HEK293 (cell line): ENCODE results near the gene COL5A1.

ENCODE experiments used
- CTCF ChIP-seq: fragments of 450-650 bp; formaldehyde crosslinking; IDR thresholded peaks from 2 replicates; pipeline ENCODE4 v1.5.1; 2016; ENCODE audit warnings: missing biosample characterization, missing genetic modification characterization
- ELK4 ChIP-seq: IDR thresholded peaks from 2 replicates; pipeline ENCODE4 v1.6.1; 2011; ENCODE audit warnings: mild to moderate bottlenecking, low read depth, low read length, borderline replicate concordance
- HOXC10 ChIP-seq: sonication (generic); formaldehyde crosslinking; IDR thresholded peaks from 2 replicates; pipeline ENCODE4 v1.8.1; 2023; ENCODE audit warnings: mild to moderate bottlenecking, missing genetic modification reagents
- PATZ1 ChIP-seq: fragments of 450-650 bp; formaldehyde crosslinking; IDR thresholded peaks from 2 replicates; pipeline ENCODE4 v1.5.1; 2016; ENCODE audit warnings: missing biosample characterization, missing genetic modification characterization
- ZBTB10 ChIP-seq: fragments of 450-650 bp; formaldehyde crosslinking; IDR thresholded peaks from 2 replicates; pipeline ENCODE4 v1.5.1; 2016; ENCODE audit warnings: missing biosample characterization, missing genetic modification characterization
- ZBTB7A ChIP-seq: fragments of 450-650 bp; formaldehyde crosslinking; IDR thresholded peaks from 2 replicates; pipeline ENCODE4 v1.5.1; 2016; ENCODE audit warnings: low read depth, missing biosample characterization, missing genetic modification characterization
- ZNF121 ChIP-seq: fragments of 450-650 bp; formaldehyde crosslinking; IDR thresholded peaks from 2 replicates; pipeline ENCODE4 v1.5.1; 2016; ENCODE audit warnings: missing biosample characterization, missing genetic modification characterization
- ZNF623 ChIP-seq: fragments of 450-650 bp; formaldehyde crosslinking; IDR thresholded peaks from 2 replicates; pipeline ENCODE4 v1.5.1; 2016; ENCODE audit warnings: missing biosample characterization, missing genetic modification characterization

- TF ChIP-seq ZBTB7A (tag by site-specific recombination) (no peak), CTCF (tag by site-specific recombination) (no peak), ZNF121 (tag by site-specific recombination) (no peak), ZBTB10 (no peak), ZNF623 (tag by site-specific recombination) (no peak), PATZ1 (no peak), HOXC10 (CRISPR knock-in tag) (no peak), ELK4 (no peak)
These were observed 200.7 kb downstream of the COL5A1 start for GRCh38 chr9:134842321-134842720.
